Epithelial cell of esophagus (primary cell): ENCODE measurements around the gene ADAMTSL4.

Experiments
- DNase-seq: peaks from one replicate; pipeline ENCODE4 v3.0.0; 2010; ENCODE audit warnings: low read depth
- H3K4me3 ChIP-seq: 2 replicates; pipeline ENCODE4 v1.5.1; 2011; ENCODE audit warnings: mild to moderate bottlenecking, low read length, control low read depth
- CTCF ChIP-seq: IDR thresholded peaks from 2 replicates; pipeline ENCODE4 v1.5.1; 2011; ENCODE audit warnings: low read depth, mild to moderate bottlenecking, low read length, control low read depth, inconsistent platforms; ENCODE audit not compliant: insufficient read depth; ENCODE audit errors: missing control alignments

The ADAMTSL4 gene

GRCh38 chr1:150544204-150544603 is 5.0 kb upstream of the ADAMTSL4 start:
- TF ChIP-seq CTCF, result no peak
- peak; percentile 0 for DNase-seq
- H3K4me3 ChIP-seq, result no peak overlapping the region

GRCh38 chr1:150545486-150546032 is 3.6 kb upstream of the ADAMTSL4 start:
- DNase-seq, result no peak
- H3K4me3 ChIP-seq, result no peak overlapping the region
- no peak for TF ChIP-seq CTCF

GRCh38 chr1:150546294-150546937 is 2.8 kb upstream of the ADAMTSL4 start:
- no peak overlapping the region for H3K4me3 ChIP-seq
- no peak for DNase-seq
- no peak for TF ChIP-seq CTCF

DNA sequence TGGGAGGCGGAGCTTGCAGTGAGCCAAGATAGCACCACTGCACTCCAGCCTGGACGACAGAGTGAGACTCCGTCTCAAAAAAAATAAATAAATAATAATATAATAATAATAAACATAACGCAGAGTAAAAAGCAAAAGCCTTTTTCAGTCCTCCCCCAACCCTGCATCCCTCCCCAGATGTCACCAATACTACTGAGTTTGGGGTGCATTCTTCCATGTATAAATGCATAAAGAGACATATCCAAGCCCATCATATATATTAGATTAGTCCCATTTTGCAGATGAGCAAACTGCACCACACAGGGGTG is 930 bp upstream of the ADAMTSL4 start:
- DNase-seq, result no peak
- H3K4me3 ChIP-seq, result peak overlapping the region; percentile 52
- no peak for TF ChIP-seq CTCF

GRCh38 chr1:150549496-150550221 is 451 bp downstream of the ADAMTSL4 start:
- peak overlapping the region; percentile 52 for H3K4me3 ChIP-seq
- no peak for DNase-seq
- TF ChIP-seq CTCF, result peak; percentile 32

DNA sequence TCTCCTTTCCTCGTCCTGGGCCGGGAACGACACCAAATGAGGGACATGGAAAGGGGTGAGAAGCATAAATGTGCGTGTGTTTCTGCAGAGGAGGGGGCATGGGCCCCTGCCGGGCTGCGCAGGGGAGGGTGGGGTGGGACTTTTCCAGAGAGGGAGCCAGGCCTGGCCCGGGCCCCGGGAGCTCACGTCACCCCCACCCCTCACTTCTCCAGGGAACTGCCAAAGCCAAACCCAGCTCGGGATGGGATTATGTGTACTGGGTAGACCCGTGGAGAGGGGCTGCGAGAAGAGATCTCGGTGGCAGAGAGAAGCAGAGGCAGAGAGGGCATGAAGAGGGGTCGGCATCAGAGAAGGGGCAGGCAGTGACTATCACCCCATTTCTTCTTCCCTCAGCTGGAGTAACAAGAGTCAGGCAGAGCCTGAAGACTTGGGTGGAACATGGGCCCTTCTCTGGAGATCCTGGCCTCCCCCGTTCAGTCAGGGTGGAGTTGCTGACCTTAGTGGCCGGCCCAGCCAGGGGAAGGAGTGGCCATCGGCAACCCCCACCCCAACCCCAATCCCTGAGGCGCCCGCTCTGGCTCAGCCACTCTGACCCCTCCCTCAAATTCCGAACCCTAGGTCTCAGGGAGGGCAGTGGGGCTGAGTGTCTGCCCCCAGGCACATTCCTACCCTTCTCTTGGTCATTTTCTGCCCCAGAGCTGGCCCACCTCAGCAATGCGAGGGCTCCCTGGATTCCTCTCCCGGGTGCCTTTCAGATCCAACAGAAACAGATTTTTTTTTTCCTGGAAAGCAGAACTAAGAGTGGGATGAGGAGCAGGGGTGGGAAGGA is 1.2 kb downstream of the ADAMTSL4 start:
- no peak for DNase-seq
- TF ChIP-seq CTCF, result no peak
- peak overlapping the region; percentile 52 for H3K4me3 ChIP-seq
